ENCODE measurements around the gene ABHD12B. TPM values are rescaled to one million over a fixed set of nuclear protein-coding genes. Genes with fewer than 3 reads are reported as not detected.
"Not testable (repeated sequence)": the region's sequence is repeated elsewhere in the genome, so short reads cannot be mapped to it uniquely, and the experiment has no call there.

The ABHD12B gene
- total RNA-seq, 1 donor from 2014 or later, result not detected

- H3K27me3 ChIP-seq (ENCODE audit: insufficient read depth, low read length), result no peaks in the 10 kb centered on the region
- H3K4me3 Mint-ChIP-seq (ENCODE audit: unreplicated experiment), result no peak overlapping the region
- peaks cover 23% of the 10 kb centered on the region for H3K4me1 Mint-ChIP-seq (ENCODE audit: low read depth, unreplicated experiment)
- FAIRE-seq (no peak), DNase-seq (ENCODE audit: low read depth) (no peak)
- no peaks in the 10 kb centered on the region for H3K9me3 ChIP-seq (ENCODE audit: insufficient read depth, low read depth, low read length)
- H4K20me1 ChIP-seq (ENCODE audit: insufficient read depth, low read length), result no peaks in the 10 kb centered on the region
- H3K27me3 Mint-ChIP-seq (ENCODE audit: low read depth, unreplicated experiment), result no peaks in the 10 kb centered on the region
- H3K9ac ChIP-seq (ENCODE audit: low read length), result no peak overlapping the region
- H3K4me3 ChIP-seq (ENCODE audit: insufficient read depth, low read depth, low read length), result no peak overlapping the region
- peaks cover 6% of the 10 kb centered on the region for H3K4me1 ChIP-seq (ENCODE audit: insufficient read depth, low read length)
- H3K79me2 ChIP-seq (ENCODE audit: insufficient read depth, low read length), result no peaks in the 10 kb centered on the region
- no peaks in the 10 kb centered on the region for H3K9me3 Mint-ChIP-seq (ENCODE audit: unreplicated experiment)
- H3K4me2 ChIP-seq (ENCODE audit: low read length), result no peak overlapping the region
- H3K27ac ChIP-seq (ENCODE audit: low read depth, low read length), result no peak overlapping the region
- H2AFZ ChIP-seq (ENCODE audit: low read depth, low read length), result no peak overlapping the region
- H3K36me3 ChIP-seq (ENCODE audit: insufficient read depth, low read length), result no peaks in the 10 kb centered on the region
- TF ChIP-seq, protein P1, sequence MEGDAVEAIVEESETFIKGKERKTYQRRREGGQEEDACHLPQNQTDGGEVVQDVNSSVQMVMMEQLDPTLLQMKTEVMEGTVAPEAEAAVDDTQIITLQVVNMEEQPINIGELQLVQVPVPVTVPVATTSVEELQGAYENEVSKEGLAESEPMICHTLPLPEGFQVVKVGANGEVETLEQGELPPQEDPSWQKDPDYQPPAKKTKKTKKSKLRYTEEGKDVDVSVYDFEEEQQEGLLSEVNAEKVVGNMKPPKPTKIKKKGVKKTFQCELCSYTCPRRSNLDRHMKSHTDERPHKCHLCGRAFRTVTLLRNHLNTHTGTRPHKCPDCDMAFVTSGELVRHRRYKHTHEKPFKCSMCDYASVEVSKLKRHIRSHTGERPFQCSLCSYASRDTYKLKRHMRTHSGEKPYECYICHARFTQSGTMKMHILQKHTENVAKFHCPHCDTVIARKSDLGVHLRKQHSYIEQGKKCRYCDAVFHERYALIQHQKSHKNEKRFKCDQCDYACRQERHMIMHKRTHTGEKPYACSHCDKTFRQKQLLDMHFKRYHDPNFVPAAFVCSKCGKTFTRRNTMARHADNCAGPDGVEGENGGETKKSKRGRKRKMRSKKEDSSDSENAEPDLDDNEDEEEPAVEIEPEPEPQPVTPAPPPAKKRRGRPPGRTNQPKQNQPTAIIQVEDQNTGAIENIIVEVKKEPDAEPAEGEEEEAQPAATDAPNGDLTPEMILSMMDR (IDR thresholded peaks at IDR 0.05; ENCODE audit: insufficient read depth, low read depth, low read length), result no peak
- no peak for TF ChIP-seq EZH2 (IDR thresholded peaks at IDR 0.05; ENCODE audit: insufficient read depth, low read length)
- H3K36me3 Mint-ChIP-seq (ENCODE audit: low read depth, unreplicated experiment), result peaks cover 11% of the 10 kb centered on the region
- H3K27ac Mint-ChIP-seq (ENCODE audit: unreplicated experiment), result no peak overlapping the region
These were observed 65.9 kb downstream of the ABHD12B start for GRCh38 chr14:50937800-50938199.

DNA sequence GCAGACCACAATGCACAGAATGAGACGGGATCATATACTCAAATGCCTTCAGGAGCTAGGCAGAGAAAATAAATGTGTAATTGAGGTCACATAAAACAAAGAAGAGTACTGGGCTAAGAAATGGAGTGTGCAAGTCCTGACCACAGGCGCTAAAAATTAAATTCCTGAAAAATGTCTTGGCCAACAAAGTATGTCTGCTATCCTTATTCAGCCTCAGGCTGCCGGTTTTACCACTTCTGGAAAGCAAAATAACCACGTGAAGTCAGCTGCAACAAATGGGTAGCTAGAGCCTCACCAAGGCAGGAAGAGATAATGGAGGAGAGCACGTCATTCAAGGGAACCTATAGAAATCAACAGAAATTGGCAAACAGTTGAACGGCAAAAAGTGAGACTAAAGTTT, 69.3 kb downstream of the ABHD12B start:
- Histone ChIP-seq H3K36me3 (ENCODE audit: insufficient read depth, low read length) (no peaks in the 10 kb centered on the region), H3K9me3 (ENCODE audit: insufficient read depth, low read depth, low read length) (no peaks in the 10 kb centered on the region), H3K4me3 (ENCODE audit: insufficient read depth, low read depth, low read length) (no peak overlapping the region), H3K79me2 (ENCODE audit: insufficient read depth, low read length) (no peaks in the 10 kb centered on the region), H3K4me2 (ENCODE audit: low read length) (no peak overlapping the region), H2AFZ (ENCODE audit: low read depth, low read length) (no peak overlapping the region), H3K4me1 (ENCODE audit: insufficient read depth, low read length) (peaks cover 11% of the 10 kb centered on the region), H3K9ac (ENCODE audit: low read length) (no peak overlapping the region), H4K20me1 (ENCODE audit: insufficient read depth, low read length) (no peaks in the 10 kb centered on the region), H3K27ac (ENCODE audit: low read depth, low read length) (no peak overlapping the region), H3K27me3 (ENCODE audit: insufficient read depth, low read length) (no peaks in the 10 kb centered on the region)
- Mint-ChIP-seq H3K4me3 (ENCODE audit: unreplicated experiment) (peak overlapping the region; percentile 36), H3K9me3 (ENCODE audit: unreplicated experiment) (no peaks in the 10 kb centered on the region), H3K36me3 (ENCODE audit: low read depth, unreplicated experiment) (no peaks in the 10 kb centered on the region), H3K27ac (ENCODE audit: unreplicated experiment) (no peak overlapping the region), H3K27me3 (ENCODE audit: low read depth, unreplicated experiment) (no peaks in the 10 kb centered on the region), H3K4me1 (ENCODE audit: low read depth, unreplicated experiment) (peaks cover 29% of the 10 kb centered on the region)
- TF ChIP-seq, protein P1 (IDR thresholded peaks at IDR 0.05; ENCODE audit: insufficient read depth, low read depth, low read length), result no peak
- TF ChIP-seq EZH2 (IDR thresholded peaks at IDR 0.05; ENCODE audit: insufficient read depth, low read length), result no peak
- peak; percentile 92 for DNase-seq (ENCODE audit: low read depth)
- FAIRE-seq, result no peak

DNA sequence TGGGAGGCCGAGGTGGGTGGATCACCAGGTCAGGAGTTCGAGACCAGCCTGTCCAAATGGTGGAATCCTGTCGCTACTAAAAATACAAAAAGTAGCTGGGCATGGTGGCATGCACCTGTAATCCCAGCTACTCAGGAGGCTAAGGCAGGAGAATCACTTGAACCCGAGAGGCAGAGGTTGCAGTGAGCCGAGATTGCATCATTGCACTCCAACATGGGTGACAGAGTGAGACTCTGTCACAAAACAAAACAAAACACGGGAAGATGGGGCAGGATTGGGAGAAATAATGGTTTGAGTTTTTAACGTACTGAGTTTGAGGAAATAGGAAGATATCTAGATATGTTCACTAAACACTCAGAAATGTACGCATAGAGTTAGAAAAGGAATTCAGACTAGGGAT, 69.8 kb downstream of the ABHD12B start:
- H2AFZ ChIP-seq (ENCODE audit: low read depth, low read length); H4K20me1 ChIP-seq (ENCODE audit: insufficient read depth, low read length); H3K27me3 Mint-ChIP-seq (ENCODE audit: low read depth, unreplicated experiment); H3K27me3 ChIP-seq (ENCODE audit: insufficient read depth, low read length); H3K36me3 ChIP-seq (ENCODE audit: insufficient read depth, low read length); H3K9me3 Mint-ChIP-seq (ENCODE audit: unreplicated experiment); FAIRE-seq; H3K79me2 ChIP-seq (ENCODE audit: insufficient read depth, low read length); H3K9ac ChIP-seq (ENCODE audit: low read length); H3K4me3 ChIP-seq (ENCODE audit: insufficient read depth, low read depth, low read length); DNase-seq (ENCODE audit: low read depth); H3K4me2 ChIP-seq (ENCODE audit: low read length); H3K9me3 ChIP-seq (ENCODE audit: insufficient read depth, low read depth, low read length); H3K36me3 Mint-ChIP-seq (ENCODE audit: low read depth, unreplicated experiment); H3K27ac ChIP-seq (ENCODE audit: low read depth, low read length): not testable (repeated sequence)
- Mint-ChIP-seq H3K27ac (ENCODE audit: unreplicated experiment) (peak overlapping the region; percentile 3), H3K4me1 (ENCODE audit: low read depth, unreplicated experiment) (peaks cover 30% of the 10 kb centered on the region), H3K4me3 (ENCODE audit: unreplicated experiment) (peak overlapping the region; percentile 36)
- H3K4me1 ChIP-seq (ENCODE audit: insufficient read depth, low read length), result peaks cover 11% of the 10 kb centered on the region
